Measurements from ENCODE around the gene CTNND2. TPM values are rescaled to one million over a fixed set of nuclear protein-coding genes. Genes with fewer than 3 reads are reported as not detected.
"Not testable (repeated sequence)": the region's sequence is repeated elsewhere in the genome, so short reads cannot be mapped to it uniquely, and the experiment has no call there.

CTNND2 gene
- total and polyA plus RNA-seq, 10 donors: 0.93 to 51.0 (median 21.5) TPM

- TF ChIP-seq POLR2AphosphoS5 (IDR thresholded peaks at IDR 0.05) (no peak), POLR2A (IDR thresholded peaks at IDR 0.05) (no peak)
- TF ChIP-seq, protein P1, sequence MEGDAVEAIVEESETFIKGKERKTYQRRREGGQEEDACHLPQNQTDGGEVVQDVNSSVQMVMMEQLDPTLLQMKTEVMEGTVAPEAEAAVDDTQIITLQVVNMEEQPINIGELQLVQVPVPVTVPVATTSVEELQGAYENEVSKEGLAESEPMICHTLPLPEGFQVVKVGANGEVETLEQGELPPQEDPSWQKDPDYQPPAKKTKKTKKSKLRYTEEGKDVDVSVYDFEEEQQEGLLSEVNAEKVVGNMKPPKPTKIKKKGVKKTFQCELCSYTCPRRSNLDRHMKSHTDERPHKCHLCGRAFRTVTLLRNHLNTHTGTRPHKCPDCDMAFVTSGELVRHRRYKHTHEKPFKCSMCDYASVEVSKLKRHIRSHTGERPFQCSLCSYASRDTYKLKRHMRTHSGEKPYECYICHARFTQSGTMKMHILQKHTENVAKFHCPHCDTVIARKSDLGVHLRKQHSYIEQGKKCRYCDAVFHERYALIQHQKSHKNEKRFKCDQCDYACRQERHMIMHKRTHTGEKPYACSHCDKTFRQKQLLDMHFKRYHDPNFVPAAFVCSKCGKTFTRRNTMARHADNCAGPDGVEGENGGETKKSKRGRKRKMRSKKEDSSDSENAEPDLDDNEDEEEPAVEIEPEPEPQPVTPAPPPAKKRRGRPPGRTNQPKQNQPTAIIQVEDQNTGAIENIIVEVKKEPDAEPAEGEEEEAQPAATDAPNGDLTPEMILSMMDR (IDR thresholded peaks at IDR 0.05 in 8 of 11, conservative IDR thresholded peaks at IDR 0.05 in 3 of 11): no peak
- Histone ChIP-seq H3K4me1 (no peaks in the 10 kb centered on the region), H3K4me3 (no peak overlapping the region), H3K9me3 (peaks cover 0 to 9% (median 7%) of the 10 kb centered on the region in 8 donors), H3K27ac (no peak overlapping the region), H3K36me3 (no peaks in the 10 kb centered on the region), H3K27me3 (replicated peaks in 1 of 7) (no peaks in the 10 kb centered on the region)
- intact Hi-C loops (cut with DNase I; ENCODE audit: low total_unique reads): no loop called here
- DNase-seq: no peak
- 34 to 52% (median 42%) methylated on average over 1 of the region's 1 CpG for WGBS, 5 donors
Observed at GRCh38 chr5:11619339-11620024, 284.8 kb downstream of the CTNND2 start.

DNA sequence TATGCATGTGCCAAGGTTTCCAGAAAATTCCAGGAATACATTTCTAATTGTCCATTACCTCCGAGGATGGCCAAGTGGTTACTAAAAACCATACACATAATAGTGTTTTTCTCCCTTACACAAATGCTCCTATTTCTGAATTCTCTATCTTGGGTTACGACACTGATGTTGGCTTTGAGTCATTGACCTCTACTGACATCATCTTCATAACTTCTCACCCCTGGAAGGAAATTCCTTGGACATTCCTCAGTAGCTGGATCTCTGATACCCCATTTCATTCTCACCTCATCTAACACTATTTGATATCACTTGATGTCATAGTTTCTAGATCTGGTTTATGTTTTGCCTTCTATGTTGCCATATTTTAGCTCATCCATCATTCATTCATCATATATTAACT is 287.2 kb downstream of the CTNND2 start:
- no peaks in the 10 kb centered on the region for H3K36me3 ChIP-seq
- DNase-seq: no peak
- intact Hi-C loops (cut with DNase I; ENCODE audit: low total_unique reads): no loop called here
- no peak overlapping the region for H3K4me3 ChIP-seq
- no peak overlapping the region for H3K27ac ChIP-seq
- 78 to 97% (median 89%) methylated on average over 2 of the region's 2 CpGs for WGBS, 5 donors
- no peaks in the 10 kb centered on the region for H3K9me3 ChIP-seq
- no peaks in the 10 kb centered on the region for H3K4me1 ChIP-seq
- H3K27me3 ChIP-seq (replicated peaks in 1 of 7): no peaks in the 10 kb centered on the region
- no peak for TF ChIP-seq POLR2A (IDR thresholded peaks at IDR 0.05)
- TF ChIP-seq, protein P1 (IDR thresholded peaks at IDR 0.05 in 8 of 11, conservative IDR thresholded peaks at IDR 0.05 in 3 of 11): no peak
- TF ChIP-seq POLR2AphosphoS5 (IDR thresholded peaks at IDR 0.05): no peak

DNA sequence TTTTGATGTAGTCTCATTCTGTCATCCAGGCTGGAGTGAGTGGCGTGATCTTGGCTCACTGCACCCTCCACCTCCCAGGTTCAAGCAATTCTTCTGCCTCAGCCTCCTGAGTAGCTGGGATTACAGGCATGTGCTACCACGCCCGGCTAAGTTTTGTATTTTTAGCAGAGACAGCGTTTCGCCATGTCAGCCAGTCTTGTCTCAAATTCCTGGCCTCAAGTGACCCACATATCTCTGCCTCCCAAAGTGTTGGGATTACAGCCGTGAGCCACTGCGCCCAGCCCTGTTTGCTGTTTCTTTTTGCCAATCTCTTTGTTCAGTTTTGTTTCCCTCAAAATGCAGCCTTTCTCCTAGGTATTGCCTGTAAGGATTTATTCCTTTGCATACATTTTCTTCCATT is 287.6 kb downstream of the CTNND2 start:
- H3K27ac ChIP-seq; H3K4me1 ChIP-seq; DNase-seq; H3K4me3 ChIP-seq; intact Hi-C loops (cut with DNase I; ENCODE audit: low total_unique reads); H3K27me3 ChIP-seq (replicated peaks in 1 of 7); H3K9me3 ChIP-seq; H3K36me3 ChIP-seq: not testable (repeated sequence)
- WGBS, 5 donors: 87 to 96% (median 91%) methylated on average over 7 of the region's 7 CpGs

GRCh38 chr5:11611011-11611410 is 293.2 kb downstream of the CTNND2 start:
- Histone ChIP-seq H3K9me3 (no peaks in the 10 kb centered on the region), H3K4me1 (no peaks in the 10 kb centered on the region), H3K27ac (no peak overlapping the region), H3K36me3 (no peaks in the 10 kb centered on the region), H3K4me3 (no peak overlapping the region), H3K27me3 (replicated peaks in 1 of 7) (no peaks in the 10 kb centered on the region)
- intact Hi-C loops (cut with DNase I; ENCODE audit: low total_unique reads): no loop called here
- 13 to 67% (median 45%) methylated on average over 3 of the region's 3 CpGs for WGBS, 5 donors
- TF ChIP-seq POLR2AphosphoS5 (IDR thresholded peaks at IDR 0.05) (no peak), POLR2A (IDR thresholded peaks at IDR 0.05) (no peak)
- TF ChIP-seq, protein P1 (IDR thresholded peaks at IDR 0.05 in 8 of 11, conservative IDR thresholded peaks at IDR 0.05 in 3 of 11): no peak
- no peak for DNase-seq
